IPS-NIHi11 (cell line): ENCODE results near the gene TERT.
"Not testable (repeated sequence)": the region's sequence is repeated elsewhere in the genome, so short reads cannot be mapped to it uniquely, and the experiment has no call there.

ENCODE experiments used
- DNase-seq: peaks from one replicate; pipeline ENCODE4 v3.0.0; 2012; ENCODE audit warnings: mixed read lengths, low spot score

TERT gene

GRCh38 chr5:1278656-1279442, 16.0 kb downstream of the TERT start:
- no peak for DNase-seq

GRCh38 chr5:1278216-1278615, 16.7 kb downstream of the TERT start:
- no peak for DNase-seq

- no peak for DNase-seq
Measured at GRCh38 chr5:1277781-1278180, 17.1 kb downstream of the TERT start.

- no peak for DNase-seq
Measured at GRCh38 chr5:1277331-1277730, 17.5 kb downstream of the TERT start.

- DNase-seq = no peak
Measured at GRCh38 chr5:1276930-1277329, 17.9 kb downstream of the TERT start.

GRCh38 chr5:1275397-1276391, 19.2 kb downstream of the TERT start:
- DNase-seq = not testable (repeated sequence)

GRCh38 chr5:1274471-1274870, 20.4 kb downstream of the TERT start:
- DNase-seq = no peak

- no peak for DNase-seq
Measured at GRCh38 chr5:1273745-1274144, 21.1 kb downstream of the TERT start.

GRCh38 chr5:1272201-1272600, 22.7 kb downstream of the TERT start:
- no peak for DNase-seq

- no peak for DNase-seq
Measured at GRCh38 chr5:1270933-1271914, 23.6 kb downstream of the TERT start.

- no peak for DNase-seq
Measured at GRCh38 chr5:1270426-1270825, 24.4 kb downstream of the TERT start.

GRCh38 chr5:1268666-1269065, 26.2 kb downstream of the TERT start:
- DNase-seq = no peak

GRCh38 chr5:1268056-1268455, 26.8 kb downstream of the TERT start:
- no peak for DNase-seq

GRCh38 chr5:1267464-1267863, 27.4 kb downstream of the TERT start:
- DNase-seq = not testable (repeated sequence)

GRCh38 chr5:1266791-1267190, 28.1 kb downstream of the TERT start:
- DNase-seq = no peak

- no peak for DNase-seq
Measured at GRCh38 chr5:1265461-1266455, 29.1 kb downstream of the TERT start.

- DNase-seq = no peak
Measured at GRCh38 chr5:1265026-1265425, 29.8 kb downstream of the TERT start.

GRCh38 chr5:1264211-1264610, 30.7 kb downstream of the TERT start:
- DNase-seq = no peak

GRCh38 chr5:1262381-1262780, 32.5 kb downstream of the TERT start:
- DNase-seq = no peak

GRCh38 chr5:1261643-1262042, 33.2 kb downstream of the TERT start:
- DNase-seq = no peak
